ENCODE measurements around the gene LZTR1.

DNA sequence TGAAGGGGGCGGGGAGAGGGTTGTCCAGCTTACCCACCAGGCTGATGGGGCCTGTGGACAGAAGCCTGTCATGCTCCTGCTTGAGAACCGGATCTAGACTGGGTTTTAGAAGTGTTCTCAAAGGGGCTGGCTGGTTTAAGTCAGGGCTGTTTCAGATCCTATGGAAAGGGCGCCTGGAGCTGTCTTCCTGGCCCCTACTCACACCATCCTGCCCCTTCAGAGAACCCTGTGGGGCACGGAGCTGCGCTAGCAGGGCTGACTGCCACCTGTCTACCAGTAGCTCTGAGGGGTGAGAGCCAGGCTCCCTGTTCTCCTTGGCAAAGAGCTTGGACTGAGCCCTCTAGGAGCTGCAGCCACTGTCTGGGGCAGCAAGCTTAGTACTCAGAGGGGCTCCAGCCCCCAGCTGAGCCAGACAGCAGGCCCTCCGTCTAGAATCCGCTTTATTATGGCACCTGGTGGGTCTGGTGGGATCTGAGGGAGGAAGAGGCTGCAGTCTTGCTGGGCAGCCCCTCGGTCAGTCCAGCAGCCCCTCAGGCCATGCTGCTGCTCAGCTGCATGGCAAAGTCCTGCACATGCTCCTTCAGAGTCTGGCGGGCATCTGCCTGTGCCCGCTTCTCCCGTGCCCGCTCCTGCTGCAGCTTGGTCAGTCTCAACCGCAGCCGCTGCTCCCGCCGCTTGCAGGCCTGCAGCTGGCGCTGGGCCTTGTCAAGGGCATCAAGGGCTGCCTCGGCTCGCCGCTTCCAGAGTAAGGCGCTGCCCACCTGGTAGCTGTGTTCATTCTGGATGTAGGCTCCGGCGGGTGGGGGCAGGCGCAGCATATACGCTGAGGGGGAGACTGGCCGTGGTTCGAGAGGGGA is 17.5 kb downstream of the LZTR1 start:
- TF ChIP-seq, protein P1, sequence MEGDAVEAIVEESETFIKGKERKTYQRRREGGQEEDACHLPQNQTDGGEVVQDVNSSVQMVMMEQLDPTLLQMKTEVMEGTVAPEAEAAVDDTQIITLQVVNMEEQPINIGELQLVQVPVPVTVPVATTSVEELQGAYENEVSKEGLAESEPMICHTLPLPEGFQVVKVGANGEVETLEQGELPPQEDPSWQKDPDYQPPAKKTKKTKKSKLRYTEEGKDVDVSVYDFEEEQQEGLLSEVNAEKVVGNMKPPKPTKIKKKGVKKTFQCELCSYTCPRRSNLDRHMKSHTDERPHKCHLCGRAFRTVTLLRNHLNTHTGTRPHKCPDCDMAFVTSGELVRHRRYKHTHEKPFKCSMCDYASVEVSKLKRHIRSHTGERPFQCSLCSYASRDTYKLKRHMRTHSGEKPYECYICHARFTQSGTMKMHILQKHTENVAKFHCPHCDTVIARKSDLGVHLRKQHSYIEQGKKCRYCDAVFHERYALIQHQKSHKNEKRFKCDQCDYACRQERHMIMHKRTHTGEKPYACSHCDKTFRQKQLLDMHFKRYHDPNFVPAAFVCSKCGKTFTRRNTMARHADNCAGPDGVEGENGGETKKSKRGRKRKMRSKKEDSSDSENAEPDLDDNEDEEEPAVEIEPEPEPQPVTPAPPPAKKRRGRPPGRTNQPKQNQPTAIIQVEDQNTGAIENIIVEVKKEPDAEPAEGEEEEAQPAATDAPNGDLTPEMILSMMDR (IDR thresholded peaks at IDR 0.05; ENCODE audit: low read depth, low read length): no peak
- no peak for TF ChIP-seq EZH2phosphoT487 (IDR thresholded peaks at IDR 0.05; ENCODE audit: low read depth)
